DND-41 (cell line): Measurements from ENCODE around the gene PRDM5.

Experiments
- EZH2 ChIP-seq: IDR thresholded peaks from 3 replicates; pipeline ENCODE4 v1.6.1; 2012; ENCODE audit warnings: borderline replicate concordance, low read depth, mild to moderate bottlenecking, moderate library complexity, low read length, inconsistent platforms; ENCODE audit not compliant: severe bottlenecking
- TF ChIP-seq, protein P1 (sequence below): IDR thresholded peaks from 2 replicates; pipeline ENCODE4 v1.5.1; 2012; ENCODE audit warnings: borderline replicate concordance, low read length, moderate library complexity, mild to moderate bottlenecking; ENCODE audit not compliant: poor library complexity, severe bottlenecking; ENCODE audit errors: extremely low read depth

DNA sequence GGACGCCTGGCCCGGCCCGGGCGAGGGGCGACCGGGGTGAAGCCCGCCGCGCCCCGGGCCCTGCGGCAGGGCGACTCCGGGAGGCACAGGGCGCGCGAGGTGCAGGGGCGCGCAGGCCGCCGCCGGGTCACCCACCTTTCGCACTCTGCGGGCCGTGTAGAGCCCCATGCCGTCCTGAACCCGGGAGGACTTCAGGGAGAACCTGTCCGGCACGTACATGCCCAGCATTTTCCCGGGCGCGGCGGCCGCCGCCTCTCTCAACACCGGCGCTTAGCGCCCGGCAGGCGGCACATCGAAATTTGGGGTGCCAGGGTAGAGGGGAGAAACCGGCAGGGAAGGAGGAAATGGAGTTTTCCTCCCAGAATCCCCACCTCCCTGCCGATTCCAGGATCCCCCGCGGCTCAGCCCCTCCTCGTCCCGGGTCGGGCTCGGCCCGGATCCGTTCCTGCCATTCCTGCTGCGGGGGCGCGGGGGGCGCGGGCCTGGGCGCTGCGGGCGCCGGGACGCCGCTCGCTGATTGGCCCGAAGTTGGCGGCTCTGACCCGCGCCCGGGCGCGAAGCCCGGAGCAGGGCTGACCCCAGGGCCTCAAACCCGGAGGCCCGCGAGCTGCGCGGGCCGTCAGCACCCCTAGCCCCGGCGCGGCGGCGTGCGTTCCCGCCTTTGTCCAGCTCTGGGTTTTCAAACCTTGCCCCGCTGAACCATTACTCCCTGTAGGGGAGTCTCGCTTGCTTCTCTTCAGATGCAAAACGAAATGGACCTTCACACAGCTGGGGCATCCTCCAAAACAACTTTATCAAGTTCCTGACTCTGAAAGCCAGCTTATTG is at the start of gene PRDM5:
- TF ChIP-seq, protein P1, sequence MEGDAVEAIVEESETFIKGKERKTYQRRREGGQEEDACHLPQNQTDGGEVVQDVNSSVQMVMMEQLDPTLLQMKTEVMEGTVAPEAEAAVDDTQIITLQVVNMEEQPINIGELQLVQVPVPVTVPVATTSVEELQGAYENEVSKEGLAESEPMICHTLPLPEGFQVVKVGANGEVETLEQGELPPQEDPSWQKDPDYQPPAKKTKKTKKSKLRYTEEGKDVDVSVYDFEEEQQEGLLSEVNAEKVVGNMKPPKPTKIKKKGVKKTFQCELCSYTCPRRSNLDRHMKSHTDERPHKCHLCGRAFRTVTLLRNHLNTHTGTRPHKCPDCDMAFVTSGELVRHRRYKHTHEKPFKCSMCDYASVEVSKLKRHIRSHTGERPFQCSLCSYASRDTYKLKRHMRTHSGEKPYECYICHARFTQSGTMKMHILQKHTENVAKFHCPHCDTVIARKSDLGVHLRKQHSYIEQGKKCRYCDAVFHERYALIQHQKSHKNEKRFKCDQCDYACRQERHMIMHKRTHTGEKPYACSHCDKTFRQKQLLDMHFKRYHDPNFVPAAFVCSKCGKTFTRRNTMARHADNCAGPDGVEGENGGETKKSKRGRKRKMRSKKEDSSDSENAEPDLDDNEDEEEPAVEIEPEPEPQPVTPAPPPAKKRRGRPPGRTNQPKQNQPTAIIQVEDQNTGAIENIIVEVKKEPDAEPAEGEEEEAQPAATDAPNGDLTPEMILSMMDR = no peak
- TF ChIP-seq EZH2 = no peak
